Central memory CD8-positive, alpha-beta T cell (primary cell): ENCODE measurements around the gene ENTR1.

Experiments used
- ATAC-seq: fragments of 150-1000 bp; cut with Tn5 transposase; replicated peaks from 2 replicates; pipeline ENCODE4 v1.10.0; 2022; ENCODE audit warnings: mild to moderate bottlenecking, moderate FRiP score, moderate number of reproducible peaks; ENCODE audit not compliant: poor library complexity, severe bottlenecking; ENCODE audit errors: extremely low read depth
- DNase-seq, 2 donors: peaks; one replicate each; pipeline ENCODE4 v3.0.0; 2021; ENCODE audit warnings: low spot score in 2 of 2
- H3K27ac Mint-ChIP-seq: one replicate; pipeline ENCODE4 v1.8.0; 2022; ENCODE audit warnings: low read depth, mild to moderate bottlenecking, moderate library complexity, mixed read lengths
- H3K27me3 Mint-ChIP-seq: one replicate; pipeline ENCODE4 v1.8.0; 2022; ENCODE audit warnings: mixed read lengths
- H3K36me3 Mint-ChIP-seq: one replicate; pipeline ENCODE4 v1.8.0; 2022; ENCODE audit warnings: mild to moderate bottlenecking, moderate library complexity, mixed read lengths; ENCODE audit not compliant: insufficient read depth
- H3K4me1 Mint-ChIP-seq: one replicate; pipeline ENCODE4 v1.8.0; 2022; ENCODE audit warnings: mixed read lengths
- H3K4me3 Mint-ChIP-seq: one replicate; pipeline ENCODE4 v1.8.0; 2022; ENCODE audit warnings: mild to moderate bottlenecking, moderate library complexity, mixed read lengths
- H3K9me3 Mint-ChIP-seq: one replicate; pipeline ENCODE4 v1.8.0; 2022; ENCODE audit warnings: mixed read lengths

The ENTR1 gene

GRCh38 chr9:136352682-136353081 is 57.7 kb downstream of the ENTR1 start:
- Mint-ChIP-seq H3K27ac (no peak overlapping the region), H3K27me3 (no peaks in the 10 kb centered on the region), H3K9me3 (no peaks in the 10 kb centered on the region), H3K4me3 (no peak overlapping the region), H3K36me3 (peaks cover 1% of the 10 kb centered on the region), H3K4me1 (no peaks in the 10 kb centered on the region)
- ATAC-seq (no peak), DNase-seq (no peak)
